ENCODE results near the gene MS4A5.

Gene MS4A5

DNA sequence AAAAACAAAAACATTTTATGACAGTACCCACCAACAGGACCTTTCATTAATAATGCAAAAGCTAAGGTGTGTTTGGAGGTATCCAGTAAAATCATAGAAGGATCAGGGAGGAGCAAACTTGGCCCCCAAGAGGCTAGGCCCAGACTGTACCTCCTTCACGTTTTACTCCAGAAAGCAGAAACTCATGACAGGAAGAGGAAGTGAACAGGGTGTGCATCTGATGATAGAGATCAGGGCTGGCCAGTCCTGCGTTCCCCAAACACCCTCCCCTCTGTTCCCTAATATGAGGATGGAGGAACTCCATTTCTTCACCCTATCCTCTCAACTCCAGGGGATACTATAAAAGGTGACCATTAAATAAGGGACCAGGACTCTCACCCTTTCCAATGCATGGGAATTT lies 53.0 kb downstream of the MS4A5 start:
- no peak for DNase-seq (ENCODE audit: low spot score)

DNA sequence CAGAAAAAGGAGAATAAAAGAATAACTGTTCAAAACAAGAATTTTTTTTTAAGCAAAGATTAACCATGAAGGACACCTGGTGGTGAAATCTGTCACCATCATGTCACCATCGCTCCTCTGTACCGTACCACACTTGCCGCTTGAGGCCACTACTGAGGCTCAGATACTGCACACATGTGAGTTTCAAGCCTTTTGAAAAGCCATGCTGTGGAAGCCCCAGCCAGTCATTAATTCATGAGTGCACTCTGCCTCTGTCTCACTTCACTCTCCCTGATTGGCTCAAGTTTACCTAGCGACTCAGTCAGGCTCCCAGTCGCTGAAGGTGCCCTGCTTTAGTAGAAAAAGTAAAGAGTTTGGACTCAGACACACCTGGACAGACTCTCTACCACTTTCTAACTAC lies 56.6 kb downstream of the MS4A5 start:
- DNase-seq (ENCODE audit: low spot score), result peak; percentile 61

DNA sequence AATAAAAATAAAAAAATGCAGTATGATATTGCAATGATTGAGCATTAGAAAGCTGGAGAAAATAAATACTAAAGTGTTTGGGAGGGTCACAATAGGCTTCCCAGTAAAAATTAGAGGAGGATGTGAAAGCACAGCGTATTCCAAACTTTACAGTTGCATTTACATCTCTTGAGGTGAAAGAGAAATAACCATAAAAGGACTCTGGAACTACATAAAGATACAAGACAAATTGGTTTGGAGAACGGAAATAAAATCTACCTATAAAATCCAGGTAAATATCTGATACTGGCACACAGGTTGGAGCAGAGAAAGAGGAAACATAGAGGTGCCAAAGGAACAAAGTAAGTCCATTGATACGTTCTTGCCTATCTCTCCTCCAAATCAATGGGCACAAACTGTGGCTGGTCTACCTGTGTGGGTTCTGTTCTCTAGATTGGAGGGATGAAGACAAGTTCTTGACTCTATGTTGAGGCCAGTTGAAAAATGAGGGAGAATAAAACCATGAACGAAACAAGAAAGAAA lies 63.2 kb downstream of the MS4A5 start, which contains the start of gene MS4A12:
Gene MS4A12 (plus strand): TSS at position 291 of the 522 bp plus-strand sequence. CDS start 4,541 bp downstream, outside the sequence.
- DNase-seq (ENCODE audit: low spot score), result no peak

DNA sequence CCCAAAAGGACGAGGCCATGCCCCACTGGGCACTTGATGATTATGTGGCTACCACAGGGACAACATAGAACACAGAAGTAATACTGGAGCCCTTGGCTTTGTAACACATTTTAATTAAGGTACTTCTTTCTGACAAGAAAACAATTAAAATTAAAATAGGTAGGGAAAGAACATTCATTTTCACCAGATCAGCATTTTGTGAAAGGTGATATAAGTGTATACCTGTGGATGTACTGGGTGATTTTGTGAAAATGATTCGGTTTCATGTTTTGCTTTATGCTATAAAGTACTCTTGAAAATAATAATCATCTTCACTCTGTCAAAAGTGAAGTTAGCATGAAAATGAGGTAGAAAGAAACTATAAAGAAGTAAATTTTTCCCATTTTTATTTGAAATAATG lies 64.1 kb downstream of the MS4A5 start:
- no peak for DNase-seq (ENCODE audit: low spot score)

Measured in HuH-7 (cell line).